HCEC 1CT (cell line): ENCODE results near the gene IL1A.
A peak's percentile ranks its signal among the peaks of the same experiment; 100 is the strongest.
"Not testable (repeated sequence)": the region's sequence is repeated elsewhere in the genome, so short reads cannot be mapped to it uniquely, and the experiment has no call there.

ENCODE experiments used
- DNase-seq: peaks from one replicate; pipeline ENCODE4 v3.0.0-alpha.2; 2017

IL1A gene, protein sequence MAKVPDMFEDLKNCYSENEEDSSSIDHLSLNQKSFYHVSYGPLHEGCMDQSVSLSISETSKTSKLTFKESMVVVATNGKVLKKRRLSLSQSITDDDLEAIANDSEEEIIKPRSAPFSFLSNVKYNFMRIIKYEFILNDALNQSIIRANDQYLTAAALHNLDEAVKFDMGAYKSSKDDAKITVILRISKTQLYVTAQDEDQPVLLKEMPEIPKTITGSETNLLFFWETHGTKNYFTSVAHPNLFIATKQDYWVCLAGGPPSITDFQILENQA

DNA sequence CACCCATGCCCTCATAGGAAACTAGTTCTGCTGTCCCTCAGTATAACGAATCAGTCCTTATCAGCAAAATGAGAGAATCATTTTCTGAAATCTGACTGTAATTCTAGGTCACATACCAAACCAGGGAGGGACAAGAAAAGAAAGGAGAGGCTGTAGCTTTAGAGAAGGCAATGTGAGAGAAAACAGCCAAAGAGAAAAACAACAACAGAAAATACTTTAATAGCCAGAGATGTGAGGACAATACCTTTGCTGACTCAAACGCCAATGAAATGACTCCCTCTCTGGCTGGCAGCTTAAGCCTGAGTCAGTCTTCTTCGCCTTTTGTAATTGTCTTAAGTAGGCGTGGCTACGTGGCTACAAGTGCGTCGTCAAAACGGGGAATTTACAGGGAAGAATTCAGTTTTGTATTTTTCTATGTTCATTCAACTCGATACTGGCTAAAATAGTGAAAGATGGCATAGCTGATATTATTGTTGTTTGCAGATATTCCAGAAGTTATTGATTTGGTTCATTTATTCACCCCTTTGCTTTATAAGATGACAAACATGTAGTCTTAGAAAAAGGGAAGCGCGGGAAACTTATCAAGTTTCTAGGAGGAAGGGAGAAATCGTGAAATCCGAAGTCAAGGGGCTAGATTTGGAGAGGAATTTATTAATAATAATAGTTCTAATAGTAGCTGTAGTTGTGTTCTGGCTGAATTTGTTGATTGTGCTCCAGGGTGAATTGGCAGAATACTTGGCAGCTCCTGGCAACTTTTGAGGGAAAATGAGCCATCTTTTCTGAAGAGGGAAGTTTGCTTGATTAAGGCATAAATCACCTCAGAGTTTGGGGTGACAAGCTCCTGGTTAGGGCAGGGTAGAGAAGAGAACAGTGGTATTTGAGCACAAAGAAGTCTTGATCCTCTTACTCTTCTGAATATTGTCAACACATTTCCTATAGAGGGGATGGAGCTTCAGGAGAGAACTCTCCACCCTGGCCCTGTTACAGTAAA lies at the start of gene IL1A:
TSS of gene IL1A (minus strand) at position 295 of the 991 bp plus-strand sequence. CDS start 723 bp downstream, outside the sequence.
- peak; percentile 54 for DNase-seq

DNA sequence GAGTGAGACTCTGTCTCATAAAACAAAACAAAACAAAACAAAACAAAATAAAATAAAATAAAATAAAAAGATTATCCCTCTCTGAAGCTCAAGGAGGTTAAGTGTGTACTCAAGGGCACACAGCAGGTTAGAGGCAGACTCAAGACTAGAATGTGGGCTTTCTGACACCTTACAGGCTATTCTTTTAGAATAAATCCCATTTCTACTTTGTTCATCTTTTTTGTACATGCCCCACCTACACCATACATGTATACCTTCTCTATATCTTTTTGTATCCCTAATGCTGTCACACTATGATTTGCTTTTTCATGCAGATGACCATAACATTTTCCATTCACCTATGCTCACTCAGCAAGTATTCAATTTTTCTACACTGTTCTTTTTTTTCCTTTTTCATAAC lies 49.7 kb upstream of the IL1A start:
- DNase-seq = no peak

DNA sequence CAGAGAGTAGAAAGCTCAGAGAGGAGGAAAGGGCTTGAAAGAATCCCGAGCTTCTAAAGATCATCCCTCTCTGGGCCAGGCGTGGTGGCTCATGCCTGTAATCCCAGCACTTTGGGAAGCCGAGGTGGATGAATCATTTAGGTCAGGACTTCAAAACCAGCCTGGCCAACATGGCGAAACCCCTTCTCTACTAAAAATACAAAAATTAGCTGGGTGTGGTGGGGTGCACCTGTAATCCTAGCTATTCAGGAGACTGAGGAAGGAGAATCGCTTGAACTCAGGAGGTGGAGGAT lies 49.3 kb upstream of the IL1A start:
- not testable (repeated sequence) for DNase-seq

DNA sequence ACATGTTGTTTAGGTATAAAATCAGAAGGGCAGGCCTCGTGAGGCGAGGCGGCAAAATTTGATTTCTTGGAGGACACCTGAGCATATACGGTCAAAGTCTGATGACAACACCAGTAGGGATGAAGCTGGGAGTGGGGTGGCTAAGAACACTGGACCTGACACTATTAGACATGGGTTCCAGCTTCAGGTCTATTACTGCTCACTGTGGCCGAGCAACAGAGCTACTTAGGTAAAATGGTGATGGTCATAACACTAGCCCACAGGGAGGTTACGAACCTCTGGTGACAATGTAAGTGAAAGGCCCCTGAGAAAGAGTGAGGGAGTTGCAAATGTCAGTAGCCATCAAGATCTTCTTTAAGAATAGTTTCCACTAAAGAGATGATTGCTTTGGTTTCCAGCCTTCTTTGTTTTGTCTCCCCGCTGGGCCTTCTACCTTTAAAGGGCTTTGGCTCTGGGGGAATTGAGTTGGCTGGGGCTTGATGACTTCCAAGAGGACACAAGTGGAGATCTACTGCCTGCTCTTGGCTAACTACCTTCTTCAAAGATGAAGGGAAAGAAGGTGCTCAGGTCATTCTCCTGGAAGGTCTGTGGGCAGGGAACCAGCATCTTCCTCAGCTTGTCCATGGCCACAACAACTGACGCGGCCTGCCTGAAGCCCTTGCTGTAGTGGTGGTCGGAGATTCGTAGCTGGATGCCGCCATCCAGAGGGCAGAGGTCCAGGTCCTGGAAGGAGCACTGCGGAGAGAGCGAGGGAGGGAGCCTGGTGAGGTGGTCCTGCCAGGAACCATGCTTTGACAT lies 48.7 kb upstream of the IL1A start:
- no peak for DNase-seq

DNA sequence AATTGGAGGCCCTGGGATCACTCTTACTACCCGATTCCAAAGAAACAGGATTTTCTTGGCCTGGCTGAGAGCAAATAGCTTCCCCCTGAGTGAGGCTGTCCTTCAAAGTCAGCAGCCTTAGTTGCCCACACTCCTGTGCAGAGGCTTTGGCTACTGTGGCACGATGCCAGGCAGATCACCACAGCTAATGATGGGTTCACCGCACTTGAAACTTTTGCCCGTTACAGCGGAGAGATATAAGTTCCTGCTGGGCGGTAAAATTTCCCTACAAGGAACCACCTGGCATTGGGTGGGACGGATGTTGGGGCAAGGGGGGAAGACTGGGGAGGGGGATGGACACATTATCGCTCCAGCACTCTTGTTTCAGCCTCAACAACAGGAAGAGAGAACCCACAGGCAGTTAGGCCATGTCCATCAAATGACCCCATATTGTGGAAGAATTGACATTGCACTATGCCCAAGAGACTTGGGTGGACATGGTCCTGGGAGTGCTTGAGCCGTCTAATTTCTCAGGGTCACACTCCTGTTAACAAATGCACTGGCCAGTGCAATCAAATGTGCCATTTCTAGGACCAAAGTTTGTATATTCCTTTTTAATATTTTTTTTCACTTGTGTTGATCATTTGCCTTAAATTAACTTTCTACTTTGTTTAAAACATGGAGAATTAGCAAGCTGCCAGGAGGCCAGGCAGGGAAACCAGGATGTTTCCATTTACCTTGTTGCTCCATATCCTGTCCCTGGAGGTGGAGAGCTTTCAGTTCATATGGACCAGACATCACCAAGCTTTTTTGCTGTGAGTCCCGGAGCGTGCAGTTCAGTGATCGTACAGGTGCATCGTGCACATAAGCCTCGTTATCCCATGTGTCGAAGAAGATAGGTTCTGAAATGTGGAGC lies 47.9 kb upstream of the IL1A start:
- no peak for DNase-seq

DNA sequence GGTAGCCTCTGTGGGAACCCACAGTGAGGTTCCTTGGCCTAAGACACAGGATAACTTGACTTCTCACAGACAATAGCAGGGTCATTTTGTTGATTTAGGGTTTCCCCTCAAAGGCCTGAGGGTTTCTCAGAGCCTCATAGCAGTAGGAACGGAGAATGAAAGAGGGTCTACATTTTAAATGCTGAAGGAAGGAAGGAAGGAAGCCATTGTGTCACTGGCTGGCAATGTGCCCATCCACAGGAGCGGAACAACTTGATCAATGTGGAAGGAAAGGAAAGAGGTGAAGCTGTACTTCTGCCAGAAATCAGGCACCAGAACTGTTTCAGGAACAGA lies 47.2 kb upstream of the IL1A start:
- DNase-seq = no peak

DNA sequence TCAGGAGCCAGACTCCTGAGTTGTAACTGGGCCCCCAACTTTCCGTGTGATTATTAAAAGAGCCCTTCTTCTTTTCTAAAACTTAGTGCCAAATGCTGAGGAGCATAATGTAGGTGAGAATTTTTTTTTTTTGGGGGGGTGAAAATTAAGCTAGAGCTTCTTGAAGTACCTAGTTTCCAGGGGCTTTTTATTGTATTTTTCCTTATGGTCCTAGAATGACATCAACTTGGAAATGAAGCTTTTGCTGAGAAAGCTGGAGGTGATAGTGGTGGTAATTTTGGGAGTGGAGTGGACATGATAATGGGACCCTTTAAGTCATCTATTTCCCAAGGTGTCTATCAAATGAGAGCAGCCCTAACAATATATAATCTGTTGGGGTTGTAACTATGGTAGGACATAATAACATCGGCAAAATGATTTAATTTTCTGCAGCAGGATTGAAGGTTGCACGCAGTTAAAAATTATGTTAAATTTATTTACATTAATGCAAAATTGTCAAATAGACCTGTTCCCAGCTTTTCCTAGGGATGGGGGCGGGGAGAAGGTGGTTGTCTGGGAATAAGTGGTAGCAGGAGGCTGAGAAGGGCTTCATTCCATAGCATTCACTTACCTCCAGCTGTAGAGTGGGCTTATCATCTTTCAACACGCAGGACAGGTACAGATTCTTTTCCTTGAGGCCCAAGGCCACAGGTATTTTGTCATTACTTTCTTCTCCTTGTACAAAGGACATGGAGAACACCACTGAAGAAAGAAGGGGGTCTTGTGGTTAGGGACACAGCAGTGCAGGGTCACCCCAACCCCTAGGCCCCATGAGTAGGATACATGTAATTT lies 46.6 kb upstream of the IL1A start:
- DNase-seq = no peak

DNA sequence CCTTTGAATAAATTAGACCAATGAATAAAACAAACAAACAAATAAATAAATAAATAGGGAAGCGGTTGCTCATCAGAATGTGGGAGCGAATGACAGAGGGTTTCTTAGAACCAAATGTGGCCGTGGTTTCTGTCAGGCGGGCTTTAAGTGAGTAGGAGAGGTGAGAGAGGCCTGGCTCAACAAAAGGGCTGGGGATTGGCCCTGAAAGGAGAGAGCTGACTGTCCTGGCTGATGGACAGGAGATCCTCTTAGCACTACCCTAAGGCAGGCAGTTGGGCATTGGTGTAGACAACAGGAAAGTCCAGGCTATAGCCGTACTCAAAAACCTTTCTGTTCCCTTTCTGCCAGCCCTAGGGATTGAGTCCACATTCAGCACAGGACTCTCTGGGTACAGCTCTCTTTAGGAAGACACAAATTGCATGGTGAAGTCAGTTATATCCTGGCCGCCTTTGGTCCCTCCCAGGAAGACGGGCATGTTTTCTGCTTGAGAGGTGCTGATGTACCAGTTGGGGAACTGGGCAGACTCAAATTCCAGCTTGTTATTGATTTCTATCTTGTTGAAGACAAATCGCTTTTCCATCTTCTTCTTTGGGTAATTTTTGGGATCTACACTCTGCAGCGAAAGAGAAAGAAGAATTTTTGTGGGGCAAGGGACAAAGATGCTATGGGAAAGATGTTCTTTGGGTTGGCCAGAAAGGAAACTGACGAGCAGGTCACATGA lies 45.8 kb upstream of the IL1A start:
- no peak for DNase-seq

DNA sequence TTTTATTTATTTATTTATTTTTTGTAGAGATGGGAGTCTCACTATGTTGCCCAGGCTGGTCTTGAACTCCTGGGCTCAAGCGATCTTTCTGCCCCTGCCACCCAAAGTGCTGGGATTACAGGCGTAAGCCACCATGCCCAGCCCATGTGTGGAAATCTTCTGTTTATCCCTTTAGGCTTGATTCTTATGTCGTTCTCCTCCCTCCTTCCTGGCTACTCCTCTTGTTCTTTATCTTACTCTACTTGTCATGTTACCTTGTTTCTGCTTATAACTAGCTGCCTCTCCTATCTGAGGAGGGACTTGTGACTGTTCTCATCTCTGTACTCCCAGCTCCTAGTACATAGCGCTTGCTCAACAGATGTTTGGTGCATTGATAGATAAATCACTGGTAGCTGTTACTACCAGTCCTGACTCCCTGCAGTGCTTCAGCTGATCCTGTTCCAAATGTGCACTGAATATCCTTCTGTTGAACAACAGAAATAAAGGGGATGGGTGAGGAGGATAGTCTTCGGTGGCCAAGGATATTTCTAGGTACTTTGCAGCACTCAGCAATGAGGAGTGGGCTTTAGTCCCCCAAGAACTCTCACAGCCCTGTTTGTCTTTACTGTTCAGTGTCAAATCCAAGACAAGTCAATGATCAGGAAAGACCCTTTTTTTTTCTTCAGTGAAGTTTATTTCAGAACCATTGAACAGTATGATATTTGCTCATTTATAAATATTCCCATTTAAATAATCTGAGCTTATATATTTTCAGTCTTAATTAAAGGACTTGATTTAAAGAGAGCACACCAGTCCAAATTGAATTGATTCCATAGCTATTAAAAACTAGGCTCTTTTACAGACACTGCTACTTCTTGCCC lies 45.0 kb upstream of the IL1A start:
- no peak for DNase-seq

DNA sequence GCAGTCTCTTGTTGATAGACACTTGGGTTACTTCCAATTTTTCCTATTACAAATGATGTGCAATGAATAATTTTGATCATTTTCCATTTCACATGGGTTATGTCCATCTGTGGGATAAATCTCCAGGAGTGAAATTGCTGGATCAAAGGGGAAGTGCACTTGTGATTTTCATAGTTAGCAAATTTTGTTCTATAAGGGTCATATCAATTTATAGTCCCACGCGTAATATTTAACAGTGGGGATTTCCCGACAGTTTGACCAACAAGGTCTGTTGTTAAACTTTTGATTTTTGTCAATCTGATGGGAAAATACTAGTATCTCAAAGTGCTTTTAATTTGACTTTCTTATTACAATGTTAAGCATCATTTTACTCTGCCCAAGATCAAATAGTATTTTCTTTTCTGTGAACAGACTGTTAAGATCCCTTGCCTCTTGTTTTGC lies 44.0 kb upstream of the IL1A start:
- no peak for DNase-seq

DNA sequence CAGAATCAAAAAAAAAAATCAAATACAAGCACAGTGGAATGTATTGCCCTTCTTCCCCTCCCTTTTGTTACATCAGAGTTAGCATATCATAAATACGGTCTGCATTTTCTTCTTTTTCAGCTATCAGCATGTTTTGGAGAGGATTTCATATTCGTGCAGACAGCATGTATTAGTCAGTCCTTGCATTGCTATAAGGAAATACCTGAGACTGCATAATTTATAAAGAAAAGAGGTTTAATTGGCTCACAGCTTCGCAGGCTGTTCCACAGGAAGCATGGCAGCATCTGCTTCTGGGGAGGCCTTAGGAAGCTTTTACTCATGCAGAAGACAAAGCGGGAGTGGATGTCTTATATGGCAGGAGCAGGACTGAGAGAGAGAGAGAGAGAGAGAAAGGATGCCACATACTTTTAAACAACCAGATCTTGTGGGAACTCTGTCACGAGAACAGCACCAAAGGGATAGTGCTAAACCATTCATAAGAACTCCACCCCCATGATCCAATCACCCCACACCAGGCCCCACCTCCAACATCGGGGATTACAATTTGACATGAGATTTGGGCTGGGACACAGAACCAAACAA lies 43.4 kb upstream of the IL1A start:
- no peak for DNase-seq

DNA sequence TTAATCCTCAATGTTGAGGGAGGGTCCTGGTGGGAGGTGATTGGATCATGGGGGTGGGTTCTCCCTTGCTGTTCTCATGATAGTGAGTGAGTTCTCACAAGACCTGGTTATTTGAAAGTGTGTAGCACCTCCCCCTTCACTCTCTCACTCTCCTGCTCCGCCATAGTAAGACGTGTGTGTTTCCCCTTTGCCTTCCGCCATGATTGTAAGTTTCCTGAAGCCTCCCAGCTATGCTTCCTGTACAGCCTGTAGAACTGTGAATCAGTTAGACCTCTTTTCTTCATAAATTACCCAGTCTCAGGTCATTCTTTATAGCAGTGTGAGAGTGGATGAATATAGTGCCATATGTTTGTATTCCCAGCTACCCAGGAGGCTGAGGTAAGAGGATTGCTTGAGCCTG lies 42.7 kb upstream of the IL1A start:
- no peak for DNase-seq

DNA sequence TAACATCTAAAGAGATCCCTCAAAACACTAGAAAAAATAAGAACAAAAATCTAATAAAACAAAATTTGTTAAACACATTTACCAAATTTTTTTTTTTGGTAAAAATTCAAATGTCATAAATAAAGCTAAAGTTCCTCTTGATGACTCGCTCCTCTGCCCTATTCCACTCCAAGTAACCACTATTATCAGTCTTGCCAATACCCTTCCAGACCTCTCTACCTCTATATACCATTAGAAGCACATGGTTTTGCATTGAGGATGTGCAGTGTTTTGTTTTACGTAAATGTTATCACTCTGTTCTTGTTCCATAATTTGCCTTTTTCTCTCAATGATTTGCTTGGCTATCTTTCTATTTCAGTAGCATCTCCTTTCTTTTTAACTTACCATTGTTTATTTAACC lies 41.4 kb upstream of the IL1A start:
- DNase-seq = no peak

DNA sequence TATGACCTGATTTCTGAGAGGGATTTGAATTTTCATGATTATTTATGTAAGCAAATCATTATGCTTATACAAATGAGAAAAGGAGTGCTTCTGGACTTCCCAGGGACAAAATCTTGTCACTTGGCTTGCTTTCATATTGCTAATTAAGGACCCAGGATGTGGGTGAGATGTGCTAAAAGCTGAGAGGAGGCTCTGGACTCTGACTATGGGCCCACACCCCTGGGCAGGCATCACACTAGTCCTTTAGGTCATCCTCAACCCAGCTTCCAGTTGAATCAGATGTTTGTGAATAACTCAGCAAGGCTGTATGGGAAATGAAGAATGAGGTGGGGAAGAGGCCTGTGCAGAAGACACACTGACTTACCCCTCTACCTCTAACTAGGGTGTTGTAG lies 40.4 kb upstream of the IL1A start:
- no peak for DNase-seq

DNA sequence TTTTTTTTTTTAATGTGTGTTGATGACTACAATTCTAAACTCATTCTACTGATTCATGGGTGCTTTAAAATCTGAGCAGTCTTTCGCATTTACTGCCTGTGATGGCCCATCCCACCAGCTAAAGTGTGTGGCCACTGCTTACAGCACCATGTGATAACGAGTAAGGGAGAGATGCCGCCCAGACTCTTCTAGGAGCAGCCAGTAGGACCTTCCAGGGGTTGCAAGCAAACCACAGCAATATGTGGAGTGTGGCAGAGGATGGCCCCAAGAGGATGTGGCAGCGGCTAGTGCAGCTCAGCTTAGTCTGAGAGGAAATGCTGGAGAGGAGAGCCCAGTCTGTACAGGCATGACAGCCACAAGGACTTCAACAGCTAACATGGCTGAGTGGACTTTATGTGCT lies 37.4 kb upstream of the IL1A start:
- no peak for DNase-seq

DNA sequence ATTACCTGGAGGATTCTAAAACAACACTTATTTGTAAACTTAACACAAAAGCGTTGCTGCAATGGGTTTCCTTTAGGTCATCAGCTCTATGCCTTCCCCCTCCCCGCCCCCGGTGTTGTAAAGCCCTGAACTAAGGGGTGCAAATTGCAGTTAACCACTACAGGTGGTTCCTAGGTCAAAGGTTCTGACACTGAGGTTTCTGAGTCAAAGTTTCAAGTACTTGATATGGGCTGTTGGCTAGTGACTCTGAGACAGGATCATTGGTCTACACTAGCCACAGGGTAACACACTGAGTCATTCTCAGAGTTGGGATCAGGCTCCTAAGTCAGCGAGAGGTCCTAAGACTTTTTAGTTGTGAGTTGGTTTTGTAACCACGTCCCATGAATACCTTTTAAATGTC lies 36.8 kb upstream of the IL1A start:
- no peak for DNase-seq

DNA sequence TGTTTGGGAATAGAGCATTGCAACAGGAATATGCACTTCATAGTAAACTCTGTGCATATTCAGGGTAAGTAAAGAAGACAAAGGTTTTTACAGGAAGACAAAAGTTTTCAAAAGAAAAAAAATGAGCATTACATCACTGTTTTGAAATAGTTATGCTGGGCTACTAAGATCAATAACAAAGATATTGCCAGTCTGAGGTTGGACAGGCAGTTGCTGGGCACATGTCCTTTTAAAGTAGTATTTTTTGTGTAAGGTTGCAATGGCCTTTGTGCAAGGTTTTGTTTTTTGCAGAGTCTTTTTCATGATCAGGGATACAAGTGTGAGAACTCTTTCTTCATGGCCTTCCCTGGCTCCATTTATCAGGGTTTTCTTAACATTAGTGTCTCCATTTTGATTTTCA lies 36.0 kb upstream of the IL1A start:
- DNase-seq = no peak

DNA sequence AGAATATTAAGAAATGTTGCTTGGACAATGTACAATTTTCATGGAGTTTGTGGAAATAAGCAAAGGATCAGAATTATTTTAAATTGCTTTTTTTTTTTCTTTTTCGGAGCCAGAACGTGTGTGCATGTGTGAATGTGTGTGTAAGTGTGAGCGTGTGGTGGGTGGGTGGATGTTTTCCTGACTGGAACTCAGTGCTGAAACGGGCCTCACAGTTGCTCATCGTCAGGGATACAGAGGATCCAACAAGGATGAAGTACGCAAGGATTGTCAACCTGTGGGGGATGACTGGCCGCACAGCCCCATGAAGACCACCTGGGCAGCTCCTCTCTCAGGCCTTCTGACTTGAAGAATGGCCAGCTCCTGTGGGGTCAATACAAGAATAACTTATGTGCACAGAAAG lies 34.8 kb upstream of the IL1A start:
- no peak for DNase-seq

DNA sequence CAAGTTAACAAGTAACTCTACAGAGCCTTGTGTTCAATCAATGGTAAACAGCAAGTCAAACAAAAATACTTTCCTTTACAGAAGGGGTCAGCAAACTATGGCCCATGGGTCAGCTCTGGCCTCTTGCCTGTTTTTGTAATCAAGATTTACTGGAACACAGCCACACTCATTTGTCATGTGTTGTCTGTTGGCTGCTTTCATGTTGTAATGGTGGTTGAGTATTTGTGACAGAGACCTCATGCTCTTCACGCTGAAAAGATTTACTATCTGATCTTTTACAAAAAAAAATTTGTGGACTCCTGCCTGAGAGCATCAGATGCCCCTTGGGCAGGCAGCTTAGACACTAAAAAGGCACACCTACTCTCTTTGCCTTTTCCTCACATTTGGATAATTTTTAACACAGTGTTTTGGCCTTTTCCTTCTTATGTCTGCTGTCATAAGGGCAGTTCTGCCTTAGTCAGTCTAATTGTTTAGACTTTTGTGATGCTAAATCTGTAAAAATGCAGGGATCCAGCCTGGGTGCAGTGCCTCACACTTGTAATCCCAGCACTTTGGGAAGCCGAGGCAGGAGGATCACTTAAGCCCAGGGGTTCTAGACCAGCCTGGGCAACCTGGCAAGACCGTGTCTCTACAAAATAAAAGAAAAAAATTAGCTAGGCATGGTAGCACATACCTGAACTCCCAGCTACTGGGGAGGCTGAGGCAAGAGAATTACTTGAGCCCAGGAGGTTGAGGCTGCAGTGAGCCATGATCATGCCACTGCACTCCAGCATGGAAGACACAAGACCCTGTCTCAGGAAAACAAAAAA lies 34.0 kb upstream of the IL1A start:
- DNase-seq = peak; percentile 45
